Spleen (tissue), 11 donors: ENCODE results near the gene KCNQ1. TPM values are rescaled to one million over a fixed set of nuclear protein-coding genes. Genes with fewer than 3 reads are reported as not detected.

Experiments used
- DNase-seq: peaks from one replicate; pipeline ENCODE4 v3.0.0-alpha.2; 2020
- H3K27ac ChIP-seq, 8 donors: fragments of 200-600 bp; sonication (generic) in 7 of 8; 1 replicate in 4 of 8; 2 replicates in 4 of 8; pipeline versions ENCODE4 v1.5.0 to v1.8.0; 2016 to 2021; ENCODE audit warnings: inconsistent platforms in 4 of 8, mild to moderate bottlenecking in 4 of 8, moderate library complexity in 1 of 8
- H3K27me3 ChIP-seq, 7 donors: fragments of 200-600 bp; sonication (generic) in 6 of 7; replicated peaks in 1 of 7; 1 replicate in 4 of 7; 2 replicates in 3 of 7; pipeline versions ENCODE4 v1.5.0 to v1.8.0; 2016 to 2021; ENCODE audit warnings: inconsistent platforms in 3 of 7, mild to moderate bottlenecking in 1 of 7
- H3K36me3 ChIP-seq, 6 donors: fragments of 200-600 bp; sonication (generic) in 5 of 6; 1 replicate in 4 of 6; 2 replicates in 2 of 6; pipeline versions ENCODE4 v1.5.0 to v1.8.0; 2016 to 2021; ENCODE audit warnings: inconsistent platforms in 2 of 6
- H3K4me1 ChIP-seq, 6 donors: fragments of 200-600 bp; sonication (generic) in 5 of 6; 1 replicate in 3 of 6; 2 replicates in 3 of 6; pipeline versions ENCODE4 v1.5.0 to v1.8.0; 2016 to 2021; ENCODE audit warnings: inconsistent platforms in 3 of 6
- H3K4me3 ChIP-seq, 8 donors: fragments of 200-600 bp; sonication (generic) in 7 of 8; 1 replicate in 4 of 8; 2 replicates in 4 of 8; pipeline versions ENCODE4 v1.5.0 to v1.8.0; 2016 to 2021; ENCODE audit warnings: inconsistent platforms in 4 of 8, mild to moderate bottlenecking in 4 of 8, moderate library complexity in 2 of 8
- H3K9me3 ChIP-seq, 8 donors: fragments of 200-600 bp; sonication (generic) in 7 of 8; 1 replicate in 4 of 8; 2 replicates in 4 of 8; pipeline versions ENCODE4 v1.5.0 to v1.8.0; 2016 to 2021; ENCODE audit warnings: inconsistent platforms in 4 of 8
- POLR2A ChIP-seq, 3 donors: fragments of 450-650 bp; IDR thresholded peaks; one replicate each; pipeline ENCODE4 v1.5.1; 2017; ENCODE audit warnings: antibody characterized with exemption in 3 of 3, mild to moderate bottlenecking in 1 of 3
- POLR2AphosphoS5 ChIP-seq, 3 donors: sonication (generic); formaldehyde crosslinking; IDR thresholded peaks; one replicate each; pipeline ENCODE4 v1.5.1; 2017; ENCODE audit warnings: antibody characterized with exemption in 3 of 3
- WGBS, 5 donors: extraction: QIAGEN DNeasy Blood & Tissue Kit in 3 of 5; methylation state at CpG; one replicate each; pipeline versions ENCODE4 v1.1.5 to v1.1.7; 2013 to 2018; 5-methylcytosine and 5-hydroxymethylcytosine counted together
- intact Hi-C: fragments of 100-400 bp; cut with DNase I; formaldehyde crosslinking; loops from one replicate; pipeline ENCODE4 v1.15.0; 2023; ENCODE audit warnings: low total_unique reads
- polyA plus RNA-seq, 3 donors: library from polyadenylated mRNA; stranded (reverse); fragments of 200-250 nt; gene quantifications; one replicate each; pipeline ENCODE4 v1.2.1, GENCODE V29; 2013
- total RNA-seq, 7 donors: library from RNA; depleted of rRNA in 3 of 7; stranded (reverse); fragments of >200 nt in 3 of 7; fragmentation: NEBNext Ultra II Directional in 4 of 7; extraction: Animal tissue kit (Norgen Biotek cat#: 25700) in 4 of 7; gene quantifications; one replicate each; pipeline versions ENCODE4 v1.1.0 to v1.2.1, GENCODE V29; 2016 to 2021
- TF ChIP-seq, protein P1 (sequence below), 11 experiments: fragments of 200-600 bp in 7 of 11; fragments of 450-650 bp in 4 of 11; sonication (generic) in 4 of 11; IDR thresholded peaks in 8 of 11; conservative IDR thresholded peaks in 3 of 11; 1 replicate in 7 of 11; 2 replicates in 4 of 11; pipeline versions ENCODE4 v1.4.0 to v1.8.0; 2016 to 2021; ENCODE audit warnings: antibody characterized with exemption in 11 of 11, inconsistent platforms in 4 of 11, mild to moderate bottlenecking in 1 of 11
- donor health status: healthy with polysubstance abuse.
- donor health status: DM: no; HTN: no; CAD: no; lungs with moderate emphysema.
- donor health status: DM: no; HTN: no; CAD: no.
- donor health status: Bipolar disorder and iron deficiency.
- donor health status: healthy.
- donor health status: DM: no; HTN: no; CAD: no.
- donor health status: DM: yes; HTN: yes; CAD: no.

Gene KCNQ1
- total and polyA plus RNA-seq, 10 donors, result 3.3 to 21.6 (median 13.5) TPM

GRCh38 chr11:2721210-2721916, 276.6 kb downstream of the KCNQ1 start:
- DNase-seq, result no peak
- TF ChIP-seq POLR2AphosphoS5 (IDR thresholded peaks at IDR 0.05) (no peak), POLR2A (IDR thresholded peaks at IDR 0.05) (no peak)
- TF ChIP-seq, protein P1, sequence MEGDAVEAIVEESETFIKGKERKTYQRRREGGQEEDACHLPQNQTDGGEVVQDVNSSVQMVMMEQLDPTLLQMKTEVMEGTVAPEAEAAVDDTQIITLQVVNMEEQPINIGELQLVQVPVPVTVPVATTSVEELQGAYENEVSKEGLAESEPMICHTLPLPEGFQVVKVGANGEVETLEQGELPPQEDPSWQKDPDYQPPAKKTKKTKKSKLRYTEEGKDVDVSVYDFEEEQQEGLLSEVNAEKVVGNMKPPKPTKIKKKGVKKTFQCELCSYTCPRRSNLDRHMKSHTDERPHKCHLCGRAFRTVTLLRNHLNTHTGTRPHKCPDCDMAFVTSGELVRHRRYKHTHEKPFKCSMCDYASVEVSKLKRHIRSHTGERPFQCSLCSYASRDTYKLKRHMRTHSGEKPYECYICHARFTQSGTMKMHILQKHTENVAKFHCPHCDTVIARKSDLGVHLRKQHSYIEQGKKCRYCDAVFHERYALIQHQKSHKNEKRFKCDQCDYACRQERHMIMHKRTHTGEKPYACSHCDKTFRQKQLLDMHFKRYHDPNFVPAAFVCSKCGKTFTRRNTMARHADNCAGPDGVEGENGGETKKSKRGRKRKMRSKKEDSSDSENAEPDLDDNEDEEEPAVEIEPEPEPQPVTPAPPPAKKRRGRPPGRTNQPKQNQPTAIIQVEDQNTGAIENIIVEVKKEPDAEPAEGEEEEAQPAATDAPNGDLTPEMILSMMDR (IDR thresholded peaks at IDR 0.05 in 8 of 11, conservative IDR thresholded peaks at IDR 0.05 in 3 of 11), result no peak
- 79 to 91% (median 89%) methylated on average over 22 to 27 of the region's 27 CpGs for WGBS, 5 donors
- intact Hi-C loops, result no loop called here
- Histone ChIP-seq H3K27me3 (no peaks in the 10 kb centered on the region), H3K4me1 (no peaks in the 10 kb centered on the region), H3K9me3 (no peaks in the 10 kb centered on the region), H3K4me3 (no peak overlapping the region), H3K36me3 (no peaks in the 10 kb centered on the region), H3K27ac (no peak overlapping the region)

GRCh38 chr11:2722955-2723354, 278.1 kb downstream of the KCNQ1 start:
- Histone ChIP-seq H3K4me3 (no peak overlapping the region), H3K27ac (no peak overlapping the region), H3K36me3 (no peaks in the 10 kb centered on the region), H3K27me3 (no peaks in the 10 kb centered on the region), H3K9me3 (no peaks in the 10 kb centered on the region), H3K4me1 (no peaks in the 10 kb centered on the region)
- intact Hi-C loops, result no loop called here
- DNase-seq, result no peak
- WGBS, 5 donors, result 86 to 90% (median 87%) methylated on average over 4 to 15 of the region's 15 CpGs
- TF ChIP-seq POLR2A (IDR thresholded peaks at IDR 0.05) (no peak), POLR2AphosphoS5 (IDR thresholded peaks at IDR 0.05) (no peak)
- TF ChIP-seq, protein P1 (IDR thresholded peaks at IDR 0.05 in 8 of 11, conservative IDR thresholded peaks at IDR 0.05 in 3 of 11), result no peak

- Histone ChIP-seq H3K27me3 (no peaks in the 10 kb centered on the region), H3K27ac (no peak overlapping the region), H3K9me3 (no peaks in the 10 kb centered on the region), H3K4me1 (no peaks in the 10 kb centered on the region), H3K4me3 (no peak overlapping the region), H3K36me3 (no peaks in the 10 kb centered on the region)
- TF ChIP-seq, protein P1 (IDR thresholded peaks at IDR 0.05 in 8 of 11, conservative IDR thresholded peaks at IDR 0.05 in 3 of 11), result no peak
- no peak for TF ChIP-seq POLR2AphosphoS5 (IDR thresholded peaks at IDR 0.05)
- no peak for TF ChIP-seq POLR2A (IDR thresholded peaks at IDR 0.05)
- no peak for DNase-seq
- intact Hi-C loops, result no loop called here
- 90 to 94% (median 92%) methylated on average over 16 of the region's 16 CpGs for WGBS, 5 donors
These were observed 279.3 kb downstream of the KCNQ1 start for GRCh38 chr11:2724104-2724503.

DNA sequence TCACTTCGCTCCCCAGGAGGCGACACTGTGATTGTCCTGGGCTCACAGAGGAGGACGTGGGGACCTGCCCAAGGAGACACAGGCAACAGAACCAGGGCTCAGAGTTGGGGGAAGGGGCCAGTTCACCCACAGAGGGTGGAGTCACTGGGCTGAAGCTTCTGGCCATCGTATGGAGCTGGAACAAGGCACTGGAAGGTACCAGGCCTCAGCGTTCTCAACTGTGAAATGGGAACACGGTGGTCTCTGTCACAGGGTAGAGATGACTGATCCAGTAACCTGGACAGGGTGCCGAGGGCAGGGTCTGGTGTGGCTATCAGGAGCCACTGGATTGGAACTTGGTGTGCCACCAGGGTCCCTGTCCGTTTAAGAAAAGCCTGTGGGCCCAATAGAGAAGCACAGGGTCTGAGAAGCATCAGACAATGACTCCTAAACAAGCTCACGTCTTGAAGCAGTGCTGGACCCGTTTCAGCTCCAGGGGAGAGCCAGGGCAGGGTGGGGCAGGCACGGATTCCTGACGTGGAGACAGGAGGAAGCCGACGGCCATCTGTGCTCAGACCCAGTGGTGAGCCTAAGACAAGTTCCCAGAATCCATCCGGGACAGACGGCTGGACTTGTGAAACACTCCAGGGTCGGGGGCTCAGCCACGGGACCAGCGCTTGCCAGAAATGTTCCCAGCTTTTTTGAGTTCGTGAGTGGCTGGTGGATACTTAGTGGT, 280.0 kb downstream of the KCNQ1 start:
- no peak for DNase-seq

More for the DNA sequence above, 280.0 kb downstream of the KCNQ1 start:
- intact Hi-C loops, result no loop called here
- Histone ChIP-seq H3K27me3 (no peaks in the 10 kb centered on the region), H3K4me1 (no peaks in the 10 kb centered on the region), H3K4me3 (no peak overlapping the region), H3K36me3 (no peaks in the 10 kb centered on the region), H3K9me3 (no peaks in the 10 kb centered on the region), H3K27ac (no peak overlapping the region)
- TF ChIP-seq, protein P1 (IDR thresholded peaks at IDR 0.05 in 8 of 11, conservative IDR thresholded peaks at IDR 0.05 in 3 of 11), result no peak
- TF ChIP-seq POLR2AphosphoS5 (IDR thresholded peaks at IDR 0.05), result no peak
- TF ChIP-seq POLR2A (IDR thresholded peaks at IDR 0.05), result no peak
- WGBS, 5 donors, result 77 to 91% (median 85%) methylated on average over 17 to 20 of the region's 20 CpGs
